ENCODE data around the gene TNFRSF14. TPM values are rescaled to one million over a fixed set of nuclear protein-coding genes. Genes with fewer than 3 reads are reported as not detected.

The TNFRSF14 gene
- total RNA-seq, 1 donor from 2014 or later, result 86.1 TPM

GRCh38 chr1:2523191-2523890 is 32.8 kb upstream of the TNFRSF14 start:
- no peak for DNase-seq (ENCODE audit: extremely low read depth, low read depth, low spot score)

- no peak for DNase-seq (ENCODE audit: extremely low read depth, low read depth, low spot score)
These were observed 32.1 kb upstream of the TNFRSF14 start for GRCh38 chr1:2523891-2524609.

GRCh38 chr1:2525572-2525919 is 30.6 kb upstream of the TNFRSF14 start:
- no peak for DNase-seq (ENCODE audit: extremely low read depth, low read depth, low spot score)

GRCh38 chr1:2525920-2526823 is 30.0 kb upstream of the TNFRSF14 start, which contains the start of gene PANK4:
TSS of gene PANK4 (minus strand) at chr1:2526596. CDS start at chr1:2526587, 9 bp downstream.
- DNase-seq (ENCODE audit: extremely low read depth, low read depth, low spot score), result no peak

- DNase-seq (ENCODE audit: extremely low read depth, low read depth, low spot score), result no peak
These were observed 29.2 kb upstream of the TNFRSF14 start for GRCh38 chr1:2526824-2527555.

GRCh38 chr1:2527556-2527860 is 28.7 kb upstream of the TNFRSF14 start:
- DNase-seq (ENCODE audit: extremely low read depth, low read depth, low spot score), result no peak

- no peak for DNase-seq (ENCODE audit: extremely low read depth, low read depth, low spot score)
These were observed 28.2 kb upstream of the TNFRSF14 start for GRCh38 chr1:2528016-2528415.

- no peak for DNase-seq (ENCODE audit: extremely low read depth, low read depth, low spot score)
These were observed 27.6 kb upstream of the TNFRSF14 start for GRCh38 chr1:2528611-2528965.

- DNase-seq (ENCODE audit: extremely low read depth, low read depth, low spot score), result no peak
These were observed 27.0 kb upstream of the TNFRSF14 start for GRCh38 chr1:2528966-2529783.

- no peak for DNase-seq (ENCODE audit: extremely low read depth, low read depth, low spot score)
These were observed 26.2 kb upstream of the TNFRSF14 start, which contains the start of gene HES5 for GRCh38 chr1:2529784-2530512. TSS of gene HES5 (minus strand) at chr1:2530263. CDS start at chr1:2530164, 99 bp downstream.

GRCh38 chr1:2530513-2531361 is 25.4 kb upstream of the TNFRSF14 start:
- no peak for DNase-seq (ENCODE audit: extremely low read depth, low read depth, low spot score)

GRCh38 chr1:2532485-2533160 is 23.5 kb upstream of the TNFRSF14 start:
- no peak for DNase-seq (ENCODE audit: extremely low read depth, low read depth, low spot score)

GRCh38 chr1:2533365-2533764 is 22.8 kb upstream of the TNFRSF14 start:
- DNase-seq (ENCODE audit: extremely low read depth, low read depth, low spot score), result no peak

- DNase-seq (ENCODE audit: extremely low read depth, low read depth, low spot score), result no peak
These were observed 21.9 kb upstream of the TNFRSF14 start for GRCh38 chr1:2534315-2534686.

- DNase-seq (ENCODE audit: extremely low read depth, low read depth, low spot score), result no peak
These were observed 21.3 kb upstream of the TNFRSF14 start for GRCh38 chr1:2534687-2535441.

- DNase-seq (ENCODE audit: extremely low read depth, low read depth, low spot score), result no peak
These were observed 20.7 kb upstream of the TNFRSF14 start for GRCh38 chr1:2535455-2535854.

GRCh38 chr1:2535981-2536380 is 20.2 kb upstream of the TNFRSF14 start:
- DNase-seq (ENCODE audit: extremely low read depth, low read depth, low spot score), result no peak

Data from glomerular endothelial cell (primary cell).